Kidney epithelial cell (primary cell): ENCODE measurements around the gene ERCC3. TPM values are rescaled to one million over a fixed set of nuclear protein-coding genes. Genes with fewer than 3 reads are reported as not detected.
A peak's percentile ranks its signal among the peaks of the same experiment; 100 is the strongest.

ENCODE experiments used
- DNase-seq: peaks from one replicate; pipeline ENCODE4 v3.0.0-alpha.2; 2010; ENCODE audit warnings: low read depth
- H3K27me3 ChIP-seq: 2 replicates; pipeline ENCODE4 v1.6.0; 2011; ENCODE audit warnings: low read length; ENCODE audit not compliant: control insufficient read depth, insufficient read depth
- H3K36me3 ChIP-seq: 2 replicates; pipeline ENCODE4 v1.5.1; 2011; ENCODE audit warnings: low read length; ENCODE audit not compliant: control insufficient read depth, insufficient read depth
- H3K4me3 ChIP-seq: 2 replicates; pipeline ENCODE4 v1.5.1; 2011; ENCODE audit warnings: low read depth, mild to moderate bottlenecking, control low read depth, low read length
- total RNA-seq: library from RNA; depleted of rRNA; stranded (reverse); fragments of >200 nt; gene quantifications from 2 replicates; pipeline ENCODE4 v1.2.3, GENCODE V29; 2015
- TF ChIP-seq, protein P1 (sequence below): IDR thresholded peaks from 2 replicates; pipeline ENCODE4 v1.5.1; 2011; ENCODE audit warnings: mild to moderate bottlenecking, moderate library complexity, low read length, control low read depth, inconsistent platforms; ENCODE audit not compliant: insufficient read depth, poor library complexity, severe bottlenecking

ERCC3 gene
- total RNA-seq, 1 donor from 2014 or later, result 31.5 TPM

DNA sequence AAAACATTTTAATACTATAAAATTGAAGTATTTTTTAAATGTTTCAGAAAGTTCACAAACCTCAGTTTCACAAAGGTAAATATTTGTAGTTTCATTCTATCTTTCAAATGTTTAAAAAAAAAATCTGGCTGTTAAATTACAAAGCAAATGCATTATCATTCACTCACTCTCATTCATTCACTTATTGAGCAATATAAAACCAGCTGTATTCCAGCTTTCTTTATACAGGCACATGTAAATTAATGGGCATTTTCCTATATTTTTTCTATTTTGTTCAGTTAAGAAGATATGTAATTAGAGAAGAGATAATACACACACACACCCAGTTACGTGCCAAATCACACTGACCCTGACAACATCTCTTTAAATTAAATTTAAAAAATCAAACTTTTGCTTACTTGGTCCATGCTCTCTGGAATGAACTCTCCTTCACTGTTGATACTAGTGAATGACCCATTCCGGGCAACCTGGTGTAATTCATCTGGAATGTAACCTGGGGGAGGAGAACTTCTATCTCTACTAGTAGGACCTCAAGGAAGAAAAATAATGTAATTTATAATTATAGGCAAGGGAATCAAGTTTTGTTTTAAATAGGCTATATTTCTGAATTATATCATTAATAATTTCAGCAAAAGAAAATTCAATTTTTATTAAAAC, 32.5 kb upstream of the ERCC3 start:
- H3K4me3 ChIP-seq, result no peak overlapping the region
- H3K27me3 ChIP-seq, result no peaks in the 10 kb centered on the region
- TF ChIP-seq, protein P1, sequence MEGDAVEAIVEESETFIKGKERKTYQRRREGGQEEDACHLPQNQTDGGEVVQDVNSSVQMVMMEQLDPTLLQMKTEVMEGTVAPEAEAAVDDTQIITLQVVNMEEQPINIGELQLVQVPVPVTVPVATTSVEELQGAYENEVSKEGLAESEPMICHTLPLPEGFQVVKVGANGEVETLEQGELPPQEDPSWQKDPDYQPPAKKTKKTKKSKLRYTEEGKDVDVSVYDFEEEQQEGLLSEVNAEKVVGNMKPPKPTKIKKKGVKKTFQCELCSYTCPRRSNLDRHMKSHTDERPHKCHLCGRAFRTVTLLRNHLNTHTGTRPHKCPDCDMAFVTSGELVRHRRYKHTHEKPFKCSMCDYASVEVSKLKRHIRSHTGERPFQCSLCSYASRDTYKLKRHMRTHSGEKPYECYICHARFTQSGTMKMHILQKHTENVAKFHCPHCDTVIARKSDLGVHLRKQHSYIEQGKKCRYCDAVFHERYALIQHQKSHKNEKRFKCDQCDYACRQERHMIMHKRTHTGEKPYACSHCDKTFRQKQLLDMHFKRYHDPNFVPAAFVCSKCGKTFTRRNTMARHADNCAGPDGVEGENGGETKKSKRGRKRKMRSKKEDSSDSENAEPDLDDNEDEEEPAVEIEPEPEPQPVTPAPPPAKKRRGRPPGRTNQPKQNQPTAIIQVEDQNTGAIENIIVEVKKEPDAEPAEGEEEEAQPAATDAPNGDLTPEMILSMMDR, result no peak
- DNase-seq, result no peak
- no peaks in the 10 kb centered on the region for H3K36me3 ChIP-seq

DNA sequence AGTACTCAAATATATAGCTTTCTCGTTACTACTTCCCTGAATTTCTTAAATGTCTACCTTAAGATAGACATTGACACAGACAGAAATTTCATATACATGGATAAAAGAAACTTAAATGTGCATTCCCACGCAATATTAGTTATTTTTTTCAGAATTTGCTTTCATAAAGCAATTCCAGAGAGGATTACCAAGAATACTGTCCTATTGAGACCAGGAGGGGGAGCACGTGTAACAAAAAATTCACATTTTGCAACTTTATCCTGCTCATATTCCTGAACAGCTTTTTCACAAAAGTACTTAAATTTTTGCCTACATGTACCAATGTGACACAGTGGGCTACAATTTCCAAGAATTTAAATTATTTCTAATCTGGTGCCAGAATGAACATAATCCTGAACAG, 30.7 kb upstream of the ERCC3 start:
- TF ChIP-seq, protein P1, result peak; percentile 66

DNA sequence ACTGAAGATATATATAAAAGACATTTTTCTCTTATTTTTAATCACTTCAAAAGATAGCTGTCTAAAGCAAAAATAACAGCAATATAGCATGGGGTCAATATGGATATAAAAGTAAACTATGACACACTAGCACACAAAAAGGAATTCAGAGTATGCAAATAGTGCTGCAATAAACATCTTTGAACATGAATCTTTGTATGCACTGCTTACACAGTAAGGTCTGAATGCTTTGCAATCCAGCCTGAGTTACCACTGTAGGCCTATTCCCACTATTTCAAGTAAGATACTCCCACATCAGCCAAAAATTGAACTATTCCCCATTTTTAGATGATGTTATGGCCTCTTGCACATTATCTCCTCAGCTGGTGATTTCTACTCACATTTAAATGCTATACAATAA, 27.4 kb upstream of the ERCC3 start:
- no peak overlapping the region for H3K4me3 ChIP-seq
- DNase-seq, result no peak
- no peaks in the 10 kb centered on the region for H3K36me3 ChIP-seq
- H3K27me3 ChIP-seq, result no peaks in the 10 kb centered on the region
- TF ChIP-seq, protein P1, result no peak

More for the DNA sequence above, 30.7 kb upstream of the ERCC3 start:
- H3K27me3 ChIP-seq, result no peaks in the 10 kb centered on the region
- H3K4me3 ChIP-seq, result no peak overlapping the region
- no peaks in the 10 kb centered on the region for H3K36me3 ChIP-seq
- DNase-seq, result peak; percentile 5

DNA sequence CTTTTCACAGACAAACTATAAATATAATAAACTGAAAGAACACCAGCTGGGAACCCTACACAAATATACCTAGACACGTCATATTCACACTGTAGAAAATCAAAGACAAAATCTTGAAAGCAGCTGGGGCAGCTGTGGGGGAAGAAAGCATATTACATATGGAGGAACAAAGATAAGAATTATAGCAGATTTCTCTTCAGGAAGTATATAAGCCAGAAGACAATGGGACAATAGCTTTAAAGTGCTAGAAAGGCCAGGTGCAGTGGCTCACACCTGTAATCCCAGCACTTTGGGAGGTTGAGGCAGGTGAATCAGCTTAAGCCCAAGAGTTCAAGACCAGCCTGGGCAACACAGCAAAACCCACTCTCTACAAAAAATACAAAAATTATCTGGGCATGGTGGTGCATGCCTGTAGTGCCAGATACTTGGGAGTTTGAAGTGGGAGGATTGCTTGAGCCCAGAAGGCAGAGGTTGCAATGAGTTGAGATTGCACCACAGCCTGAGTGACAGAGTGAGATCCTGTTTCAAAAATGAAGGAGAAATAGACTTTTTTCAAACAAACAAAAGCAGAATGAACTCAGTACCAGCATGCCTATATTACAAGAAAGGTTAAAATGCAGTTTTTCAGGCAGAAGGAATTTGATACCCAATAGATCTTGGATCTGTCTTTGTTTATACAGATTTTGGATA, 26.8 kb upstream of the ERCC3 start:
- Histone ChIP-seq H3K36me3 (no peaks in the 10 kb centered on the region), H3K4me3 (no peak overlapping the region), H3K27me3 (no peaks in the 10 kb centered on the region)
- DNase-seq, result no peak
- TF ChIP-seq, protein P1, result no peak

DNA sequence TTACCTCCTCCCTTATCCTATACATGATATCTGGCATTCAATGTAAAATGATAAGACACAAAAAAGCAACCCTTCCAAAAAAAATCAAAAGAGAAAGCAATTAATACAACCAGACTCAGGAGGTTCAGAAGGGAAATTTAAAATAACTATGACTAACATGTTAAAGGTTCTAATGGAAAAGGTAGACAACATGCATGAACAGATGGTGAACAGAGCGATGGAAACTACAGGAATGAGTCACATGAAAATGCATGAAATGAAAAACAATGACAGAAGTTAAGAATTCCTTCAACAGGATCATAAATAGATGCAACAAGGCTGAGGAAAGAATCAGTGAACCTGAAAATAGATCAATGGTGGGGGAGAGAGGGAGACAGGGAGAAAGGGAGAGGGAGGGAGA, 26.1 kb upstream of the ERCC3 start:
- H3K36me3 ChIP-seq, result no peaks in the 10 kb centered on the region
- no peak for DNase-seq
- H3K27me3 ChIP-seq, result no peaks in the 10 kb centered on the region
- H3K4me3 ChIP-seq, result no peak overlapping the region
- TF ChIP-seq, protein P1, result no peak
